IMR-90 (cell line): ENCODE results near the gene FBP1. TPM values are rescaled to one million over a fixed set of nuclear protein-coding genes. Genes with fewer than 3 reads are reported as not detected.

Source experiments
- ATAC-seq: fragments of 200-7000 bp; cut with Tn5 transposase; 2 replicates; pipeline ENCODE4 v1.9.1; 2020; ENCODE audit warnings: low read depth, mild to moderate bottlenecking, moderate library complexity
- BruUV-seq: library from RNA; stranded (reverse); fragments of 400-500 nt; replicated peaks from 2 replicates; lab custom pipeline; 2021; lab: Mats Ljungman, UMichigan
- CTCF ChIA-PET: fragments of 300-600 bp; formaldehyde crosslinking; extraction: SDS; loops from one replicate; lab custom pipeline; 2021; ENCODE audit warnings: antibody characterized with exemption; lab: Yijun Ruan, JAX
- POLR2A ChIA-PET: fragments of 300-600 bp; sonication (Branson Sonifier 250); formaldehyde crosslinking; loops from one replicate; lab custom pipeline; 2022; ENCODE audit warnings: antibody characterized with exemption; ENCODE audit not compliant: unreplicated experiment; lab: Charles Lee
- DNase-seq: peaks from one replicate; pipeline ENCODE4 v3.0.0; 2013
- H2AFZ ChIP-seq: replicated peaks from 2 replicates; pipeline ENCODE3; 2013; ENCODE audit warnings: low read length, mild to moderate bottlenecking; ENCODE audit not compliant: poor library complexity
- H2AK5ac ChIP-seq: 2 replicates; pipeline ENCODE4 v1.6.1; 2013; ENCODE audit warnings: low read depth, low read length, inconsistent platforms
- H2AK9ac ChIP-seq: replicated peaks from 2 replicates; pipeline ENCODE3; 2013; ENCODE audit warnings: mild to moderate bottlenecking, low read depth, low read length, moderate library complexity; ENCODE audit not compliant: poor library complexity
- H2BK120ac ChIP-seq: 2 replicates; pipeline ENCODE4 v1.6.1; 2013; ENCODE audit warnings: low read depth, low read length, inconsistent platforms
- H2BK15ac ChIP-seq: 3 replicates; pipeline ENCODE4 v1.6.1; 2013; ENCODE audit warnings: low read depth, low read length, inconsistent platforms
- H2BK20ac ChIP-seq: 2 replicates; pipeline ENCODE4 v1.6.1; 2013; ENCODE audit warnings: low read depth, mild to moderate bottlenecking, inconsistent platforms, low read length, moderate library complexity
- H2BK5ac ChIP-seq: 2 replicates; pipeline ENCODE4 v1.6.1; 2013; ENCODE audit warnings: mild to moderate bottlenecking, low read depth, low read length, inconsistent platforms; ENCODE audit not compliant: poor library complexity, severe bottlenecking
- H3K14ac ChIP-seq: replicated peaks from 2 replicates; pipeline ENCODE4 v1.6.1; 2013; ENCODE audit warnings: low read depth, low read length, inconsistent platforms
- H3K18ac ChIP-seq: 2 replicates; pipeline ENCODE4 v1.6.1; 2013; ENCODE audit warnings: low read depth, low read length, control low read depth
- H3K23ac ChIP-seq: 2 replicates; pipeline ENCODE4 v1.6.1; 2013; ENCODE audit warnings: low read depth, low read length, inconsistent platforms
- H3K27ac ChIP-seq: 2 replicates; pipeline ENCODE4 v1.5.1; 2013; ENCODE audit warnings: mild to moderate bottlenecking, control low read depth, low read length; ENCODE audit not compliant: insufficient read depth
- H3K27me3 ChIP-seq: 2 replicates; pipeline ENCODE4 v1.6.1; 2013; ENCODE audit warnings: low read length; ENCODE audit not compliant: control insufficient read depth, insufficient read depth
- H3K36me3 ChIP-seq: 2 replicates; pipeline ENCODE4 v1.6.1; 2013; ENCODE audit warnings: low read length, mixed read lengths; ENCODE audit not compliant: control insufficient read depth, insufficient read depth
- H3K4ac ChIP-seq: 2 replicates; pipeline ENCODE4 v1.6.1; 2013; ENCODE audit warnings: low read depth, low read length, inconsistent platforms
- H3K4me1 ChIP-seq: 2 replicates; pipeline ENCODE4 v1.6.1; 2013; ENCODE audit warnings: low read length, mixed read lengths; ENCODE audit not compliant: control insufficient read depth, insufficient read depth
- H3K4me2 ChIP-seq: 2 replicates; pipeline ENCODE4 v1.6.1; 2013; ENCODE audit warnings: low read depth, mild to moderate bottlenecking, control low read depth, low read length, moderate library complexity
- H3K4me3 ChIP-seq: 2 replicates; pipeline ENCODE4 v1.5.1; 2013; ENCODE audit warnings: low read depth, mild to moderate bottlenecking, control low read depth, low read length, moderate library complexity; ENCODE audit not compliant: insufficient read depth
- H3K56ac ChIP-seq: 2 replicates; pipeline ENCODE4 v1.6.1; 2013; ENCODE audit warnings: low read length, inconsistent platforms; ENCODE audit not compliant: insufficient read depth; ENCODE audit errors: extremely low read depth
- H3K79me1 ChIP-seq, 2 experiments: 2 replicates each; pipeline ENCODE4 v1.6.1; 2013; ENCODE audit warnings: low read length in 2 of 2, inconsistent platforms in 1 of 2, low read depth in 1 of 2
- H3K9ac ChIP-seq: 2 replicates; pipeline ENCODE4 v1.6.1; 2013; ENCODE audit warnings: low read depth, low read length, control low read depth
- H3K9me1 ChIP-seq: 2 replicates; pipeline ENCODE4 v1.6.1; 2013; ENCODE audit warnings: low read length, inconsistent platforms; ENCODE audit not compliant: insufficient read depth
- H3K9me3 ChIP-seq: 2 replicates; pipeline ENCODE4 v1.6.1; 2013; ENCODE audit warnings: low read length; ENCODE audit not compliant: control insufficient read depth, insufficient read depth
- H4K20me1 ChIP-seq: 2 replicates; pipeline ENCODE4 v1.6.1; 2013; ENCODE audit warnings: low read length, inconsistent platforms; ENCODE audit not compliant: insufficient read depth
- H4K5ac ChIP-seq: 2 replicates; pipeline ENCODE4 v1.6.1; 2013; ENCODE audit warnings: mild to moderate bottlenecking, low read depth, low read length, control low read depth
- H4K8ac ChIP-seq, 2 experiments: 2 replicates each; pipeline ENCODE4 v1.6.1; 2013; ENCODE audit warnings: low read depth in 2 of 2, low read length in 2 of 2, control low read depth in 1 of 2, inconsistent platforms in 1 of 2
- H4K91ac ChIP-seq: 2 replicates; pipeline ENCODE4 v1.6.1; 2013; ENCODE audit warnings: low read depth, low read length, inconsistent platforms; ENCODE audit not compliant: insufficient read depth
- CEBPB ChIP-seq: IDR thresholded peaks from 2 replicates; pipeline ENCODE4 v1.6.1; 2012; ENCODE audit warnings: low read depth, low read length, improper control_type of control experiment
- MAFK ChIP-seq: IDR thresholded peaks from 2 replicates; pipeline ENCODE4 v1.6.1; 2012; ENCODE audit warnings: low read depth, low read length, improper control_type of control experiment
- MAZ ChIP-seq: IDR thresholded peaks from 2 replicates; pipeline ENCODE4 v1.6.1; 2012; ENCODE audit warnings: low read depth, mild to moderate bottlenecking, low read length, improper control_type of control experiment, moderate library complexity, borderline replicate concordance
- whole genome bisulfite sequencing, 2 experiments: methylation state at CpG; one replicate each; pipeline versions ENCODE4 v1.1.5 to v1.1.7; 2013; ENCODE audit warnings: missing lambda C conversion rate in 2 of 2; ENCODE audit not compliant: insufficient read length in 1 of 2; ENCODE audit errors: extremely low coverage in 2 of 2; 5-methylcytosine and 5-hydroxymethylcytosine counted together
- dilution Hi-C: fragments of 300-500 bp; cut with HindIII; formaldehyde crosslinking; loops from one replicate; pipeline ENCODE4 v1.14.3; 2018; ENCODE audit warnings: low sequenced_read_pairs; ENCODE audit not compliant: unreplicated experiment
- in situ Hi-C: fragments of 300-500 bp; cut with MboI; formaldehyde crosslinking; loops from 3 replicates; pipeline ENCODE4 v1.14.3; 2019; ENCODE audit warnings: low sequenced_read_pairs, inconsistent platforms, mixed read lengths
- intact Hi-C: fragments of 100-400 bp; cut with micrococcal nuclease; formaldehyde crosslinking; loops from 2 replicates; pipeline ENCODE4 v1.10.0; 2022
- polyA plus RNA-seq, 3 experiments: library from polyadenylated mRNA; depleted of rRNA; stranded (reverse); fragments of >200 nt; gene quantifications; 2 replicates each; pipeline ENCODE4 v1.2.3, GENCODE V29; 2012; ENCODE audit warnings: low replicate concordance in 1 of 3
- total RNA-seq: library from RNA; depleted of rRNA; stranded (reverse); fragments of >200 nt; gene quantifications from 2 replicates; pipeline ENCODE4 v1.2.3, GENCODE V29; 2012
- TF ChIP-seq, protein P1 (sequence below): conservative IDR thresholded peaks from 2 replicates; pipeline ENCODE4 v1.5.1; 2012; ENCODE audit warnings: mild to moderate bottlenecking, low read depth, low read length, improper control_type of control experiment

FBP1 gene
- total and polyA plus RNA-seq, 2 of the 4 experiments (the other 2 are of a cell fraction): not detected

GRCh38 chr9:94639999-94640376 is 670 bp upstream of the FBP1 start:
- WGBS, 2 experiments: 56% methylated on average over 8 of the region's 15 CpGs; no CpG with 5 or more reads in 1 of the 2 experiments
- ATAC-seq (no peak), DNase-seq (no peak)
- Histone ChIP-seq H3K18ac (no peak overlapping the region), H2AK9ac (no peak overlapping the region), H2BK20ac (no peak overlapping the region), H3K23ac (no peak overlapping the region), H2BK15ac (no peak overlapping the region), H2BK120ac (no peak overlapping the region), H3K4ac (no peak overlapping the region), H3K4me2 (no peak overlapping the region; the same call in 1 of the 2 replicates), H2AFZ (peak overlapping the region; percentile 72), H3K9me1 (no peaks in the 10 kb centered on the region), H2AK5ac (no peak overlapping the region), H3K27ac (no peak overlapping the region), H3K14ac (no peak overlapping the region), H3K27me3 (peaks cover 46% of the 10 kb centered on the region), H2BK5ac (no peak overlapping the region), H3K79me1 (no peaks in the 10 kb centered on the region), H4K91ac (no peak overlapping the region), H3K4me3 (no peak overlapping the region), H3K9me3 (no peaks in the 10 kb centered on the region), H3K36me3 (no peaks in the 10 kb centered on the region), H4K5ac (no peak overlapping the region), H3K9ac (no peak overlapping the region), H3K4me1 (no peaks in the 10 kb centered on the region; the same call in 1 of the 2 replicates), H3K56ac (no peak overlapping the region), H4K8ac (no peak overlapping the region), H4K20me1 (no peaks in the 10 kb centered on the region)
- POLR2A ChIA-PET: no interaction called here
- TF ChIP-seq, protein P1, sequence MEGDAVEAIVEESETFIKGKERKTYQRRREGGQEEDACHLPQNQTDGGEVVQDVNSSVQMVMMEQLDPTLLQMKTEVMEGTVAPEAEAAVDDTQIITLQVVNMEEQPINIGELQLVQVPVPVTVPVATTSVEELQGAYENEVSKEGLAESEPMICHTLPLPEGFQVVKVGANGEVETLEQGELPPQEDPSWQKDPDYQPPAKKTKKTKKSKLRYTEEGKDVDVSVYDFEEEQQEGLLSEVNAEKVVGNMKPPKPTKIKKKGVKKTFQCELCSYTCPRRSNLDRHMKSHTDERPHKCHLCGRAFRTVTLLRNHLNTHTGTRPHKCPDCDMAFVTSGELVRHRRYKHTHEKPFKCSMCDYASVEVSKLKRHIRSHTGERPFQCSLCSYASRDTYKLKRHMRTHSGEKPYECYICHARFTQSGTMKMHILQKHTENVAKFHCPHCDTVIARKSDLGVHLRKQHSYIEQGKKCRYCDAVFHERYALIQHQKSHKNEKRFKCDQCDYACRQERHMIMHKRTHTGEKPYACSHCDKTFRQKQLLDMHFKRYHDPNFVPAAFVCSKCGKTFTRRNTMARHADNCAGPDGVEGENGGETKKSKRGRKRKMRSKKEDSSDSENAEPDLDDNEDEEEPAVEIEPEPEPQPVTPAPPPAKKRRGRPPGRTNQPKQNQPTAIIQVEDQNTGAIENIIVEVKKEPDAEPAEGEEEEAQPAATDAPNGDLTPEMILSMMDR: no peak
- TF ChIP-seq MAZ (no peak), CEBPB (no peak), MAFK (no peak)
- in situ Hi-C loops: no loop called here
- dilution Hi-C loops: no loop called here
- intact Hi-C loops: no loop called here
- no TSS peak for BruUV-seq
- CTCF ChIA-PET: no interaction called here
